ENCODE measurements around the gene PAK6.

PAK6 gene

GRCh38 chr15:40248006-40248783 lies 9.3 kb downstream of the PAK6 start:
- ChIA-PET CTCF (interaction anchor here (1.0 to 3.7 kb wide), 7 partner anchors 10 to 56 kb away, joined by 3 to 22 read pairs (median 4); partner anchors contain the start of gene PAK6), POLR2A (no interaction called here)
- no peak for TF ChIP-seq CTCF (IDR thresholded peaks at IDR 0.05; ENCODE audit: control extremely low read depth, extremely low read depth, low read depth, missing control alignments)
- DNase-seq (ENCODE audit: extremely low spot score): no peak

- ChIA-PET CTCF (interaction anchor here (0.7 to 3.7 kb wide), 7 partner anchors 11 to 33 kb away, joined by 3 to 22 read pairs (median 3); partner anchors contain the start of gene PAK6), POLR2A (no interaction called here)
- TF ChIP-seq CTCF (IDR thresholded peaks at IDR 0.05; ENCODE audit: control extremely low read depth, extremely low read depth, low read depth, missing control alignments): no peak
- no peak for DNase-seq (ENCODE audit: extremely low spot score)
Observed at GRCh38 chr15:40249477-40250303, 10.8 kb downstream of the PAK6 start.

- ChIA-PET POLR2A (no interaction called here), CTCF (interaction anchor here (0.7 to 3.7 kb wide), 5 partner anchors 11 to 67 kb away, joined by 3 to 22 read pairs (median 3); no protein-coding TSS in a partner anchor)
- no peak for TF ChIP-seq CTCF (IDR thresholded peaks at IDR 0.05; ENCODE audit: control extremely low read depth, extremely low read depth, low read depth, missing control alignments)
- DNase-seq (ENCODE audit: extremely low spot score): no peak
Observed at GRCh38 chr15:40250304-40250656, 11.4 kb downstream of the PAK6 start.

DNA sequence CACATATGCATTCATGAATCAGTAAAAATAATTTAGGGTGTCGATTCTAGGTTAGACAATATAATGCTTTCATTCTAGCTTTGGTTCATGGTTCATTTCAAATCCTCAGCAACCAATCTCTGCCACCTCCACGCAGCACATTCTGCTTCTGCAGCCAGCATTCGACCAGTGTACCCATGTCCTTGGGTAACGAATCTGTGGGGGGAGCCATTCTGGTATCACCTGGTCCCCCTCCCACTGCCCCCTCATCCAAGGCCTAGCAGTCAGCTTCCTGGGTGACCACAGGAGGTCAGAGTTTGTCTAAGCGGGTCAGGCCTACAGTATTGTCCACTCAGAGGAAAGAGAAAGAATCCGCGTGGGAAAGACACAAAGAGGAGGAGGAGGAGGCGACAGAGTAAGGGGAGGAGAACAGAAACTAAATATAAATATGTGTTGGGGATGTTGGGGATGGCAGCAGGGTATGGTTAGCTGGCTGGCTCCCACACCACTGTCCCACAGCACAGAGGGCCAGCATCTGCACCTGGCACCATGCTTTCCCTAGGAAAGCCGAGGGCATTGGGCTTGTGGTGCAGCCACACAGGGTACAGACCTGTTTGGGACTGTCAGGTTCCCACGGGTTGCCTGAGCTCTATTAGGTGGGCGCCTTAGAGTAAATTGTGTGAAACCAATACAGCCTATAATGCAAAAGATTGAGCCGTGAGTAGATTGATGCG lies 12.1 kb downstream of the PAK6 start:
- TF ChIP-seq CTCF (IDR thresholded peaks at IDR 0.05; ENCODE audit: control extremely low read depth, extremely low read depth, low read depth, missing control alignments): no peak
- CTCF ChIA-PET: interaction anchor here (0.7 to 3.7 kb wide), 4 partner anchors 23 to 67 kb away, joined by 3 to 22 read pairs (median 4); no protein-coding TSS in a partner anchor
- POLR2A ChIA-PET: no interaction called here
- no peak for DNase-seq (ENCODE audit: extremely low spot score)

DNA sequence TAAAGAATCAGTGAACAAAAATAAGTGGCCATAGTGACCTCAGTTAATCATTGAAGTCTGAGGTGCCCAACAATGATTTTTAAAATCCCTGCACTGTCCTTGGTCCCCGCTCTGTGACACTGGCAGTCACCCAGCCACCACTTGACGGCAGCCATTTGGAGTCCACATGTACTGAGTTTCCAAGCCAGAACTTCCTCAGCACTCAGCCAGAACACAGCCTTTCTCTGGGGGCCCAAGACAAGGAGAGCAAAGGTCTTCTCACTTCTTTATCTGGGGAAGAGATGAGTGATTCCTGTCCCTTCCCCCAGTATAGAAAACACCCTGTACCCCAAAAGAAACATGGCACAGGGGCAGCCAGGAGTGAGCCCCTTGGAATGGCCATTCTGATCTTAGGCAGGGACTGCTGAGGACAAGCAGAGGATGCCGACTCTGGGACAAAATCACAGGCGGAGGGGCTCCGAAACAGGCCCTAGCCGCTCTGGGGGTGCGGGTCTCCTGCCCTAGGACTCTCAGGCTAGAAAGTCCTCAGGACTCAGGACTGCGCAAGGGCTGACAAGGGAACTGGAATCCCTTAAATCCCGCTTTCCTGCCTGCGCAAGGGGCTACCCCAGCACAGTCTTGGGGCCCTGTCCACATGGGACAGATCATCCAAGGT lies 12.8 kb downstream of the PAK6 start:
- no peak for DNase-seq (ENCODE audit: extremely low spot score)
- no peak for TF ChIP-seq CTCF (IDR thresholded peaks at IDR 0.05; ENCODE audit: control extremely low read depth, extremely low read depth, low read depth, missing control alignments)
- CTCF ChIA-PET: interaction anchor here (3.7 kb wide), 1 partner anchor 23 kb away, joined by 22 read pairs; no protein-coding TSS in a partner anchor
- POLR2A ChIA-PET: no interaction called here

DNA sequence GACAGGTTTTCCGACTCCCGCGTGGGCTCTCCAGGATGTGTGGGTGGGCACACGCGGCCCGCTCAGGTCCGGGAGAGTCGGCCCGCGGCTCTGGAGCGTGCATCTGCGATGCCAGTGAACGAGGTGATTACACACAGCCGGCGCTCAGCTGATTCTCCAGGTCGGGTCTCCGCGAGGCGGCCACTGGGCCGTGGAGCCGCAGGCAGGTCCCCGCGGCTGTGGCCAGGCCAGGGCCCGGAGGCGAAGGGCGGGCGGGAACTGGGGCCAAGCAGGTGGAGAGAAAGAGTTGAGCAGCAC lies 13.2 kb downstream of the PAK6 start:
- CTCF ChIA-PET: interaction anchor here (19.5 kb wide), 1 partner anchor 24 kb away, joined by 308 read pairs; no protein-coding TSS in a partner anchor
- DNase-seq (ENCODE audit: extremely low spot score): no peak
- POLR2A ChIA-PET: no interaction called here
- TF ChIP-seq CTCF (IDR thresholded peaks at IDR 0.05; ENCODE audit: control extremely low read depth, extremely low read depth, low read depth, missing control alignments): no peak
